Right ventricle myocardium superior (tissue), 1 donor: ENCODE data around the gene CRKL. TPM values are rescaled to one million over a fixed set of nuclear protein-coding genes. Genes with fewer than 3 reads are reported as not detected.

ENCODE experiments used
- ATAC-seq: fragments of 200-7000 bp; cut with Tn5 transposase; one replicate; pipeline ENCODE4 v1.9.1; 2020; ENCODE audit warnings: mild to moderate bottlenecking; ENCODE audit not compliant: poor library complexity
- DNase-seq: peaks from one replicate; pipeline ENCODE4 v3.0.0-alpha.2; 2020
- intact Hi-C: fragments of 100-400 bp; cut with DNase I; formaldehyde crosslinking; loops from one replicate; pipeline ENCODE4 v1.11.2; 2022
- total RNA-seq: library from RNA; stranded (reverse); fragmentation: NEBNext Ultra II Directional; extraction: Animal tissue kit (Norgen Biotek cat#: 25700); gene quantifications from one replicate; pipeline ENCODE4 v1.2.1, GENCODE V29; 2021
- donor health status: DM: no; HTN: yes; CAD: no; lungs with severe emphysema.

CRKL gene
- total RNA-seq, 1 donor from 2014 or later = 50.1 TPM

GRCh38 chr22:20998411-20999336 lies 81.5 kb downstream of the CRKL start:
- ATAC-seq = no peak
- intact Hi-C loops = no loop called here
- DNase-seq = no peak

GRCh38 chr22:20999350-21000206 lies 82.4 kb downstream of the CRKL start:
- no peak for DNase-seq
- intact Hi-C loops = no loop called here
- ATAC-seq = no peak

DNA sequence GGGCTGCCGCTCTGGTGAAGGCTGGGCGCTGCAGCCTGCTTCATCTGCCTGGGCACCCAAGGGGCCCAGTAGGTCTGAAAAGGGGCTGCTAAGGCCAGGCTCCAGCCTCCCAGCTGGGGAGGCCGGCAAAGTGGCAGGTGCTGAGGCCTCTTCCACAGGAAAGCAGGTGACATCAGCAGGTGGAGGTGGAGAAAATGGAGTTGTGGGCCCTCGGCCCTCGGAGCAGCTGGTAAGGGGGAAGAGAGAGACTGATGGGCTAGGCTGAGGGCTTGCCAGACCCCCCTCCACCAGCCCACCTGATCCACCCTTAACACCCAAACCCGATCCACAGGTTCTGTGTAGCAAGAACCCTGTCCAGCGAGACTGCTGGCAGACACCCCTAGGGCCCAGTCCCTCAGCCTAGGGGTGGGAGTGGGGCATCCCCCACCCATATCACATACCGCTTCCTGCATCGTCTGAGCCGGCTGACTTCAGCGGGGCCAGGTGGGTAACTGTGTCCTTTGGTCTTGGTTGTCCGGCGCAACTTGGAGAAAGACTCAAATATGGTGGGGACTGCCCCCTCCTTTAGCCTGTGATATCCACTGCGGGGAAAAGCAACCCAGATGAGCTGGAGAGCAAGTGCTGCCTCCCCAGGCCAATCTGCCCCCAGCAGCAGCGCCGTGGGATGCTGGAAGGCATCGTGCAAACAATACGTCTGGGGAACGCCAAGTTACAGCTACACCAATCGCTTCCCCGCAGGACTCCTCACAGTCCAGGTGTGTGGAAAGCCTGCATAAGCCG lies 83.2 kb downstream of the CRKL start:
- intact Hi-C loops = no loop called here
- DNase-seq (no peak), ATAC-seq (no peak)

- ATAC-seq (peak; percentile 3), DNase-seq (no peak)
- intact Hi-C loops = no loop called here
Measured at GRCh38 chr22:21000987-21001600, 83.9 kb downstream of the CRKL start.

DNA sequence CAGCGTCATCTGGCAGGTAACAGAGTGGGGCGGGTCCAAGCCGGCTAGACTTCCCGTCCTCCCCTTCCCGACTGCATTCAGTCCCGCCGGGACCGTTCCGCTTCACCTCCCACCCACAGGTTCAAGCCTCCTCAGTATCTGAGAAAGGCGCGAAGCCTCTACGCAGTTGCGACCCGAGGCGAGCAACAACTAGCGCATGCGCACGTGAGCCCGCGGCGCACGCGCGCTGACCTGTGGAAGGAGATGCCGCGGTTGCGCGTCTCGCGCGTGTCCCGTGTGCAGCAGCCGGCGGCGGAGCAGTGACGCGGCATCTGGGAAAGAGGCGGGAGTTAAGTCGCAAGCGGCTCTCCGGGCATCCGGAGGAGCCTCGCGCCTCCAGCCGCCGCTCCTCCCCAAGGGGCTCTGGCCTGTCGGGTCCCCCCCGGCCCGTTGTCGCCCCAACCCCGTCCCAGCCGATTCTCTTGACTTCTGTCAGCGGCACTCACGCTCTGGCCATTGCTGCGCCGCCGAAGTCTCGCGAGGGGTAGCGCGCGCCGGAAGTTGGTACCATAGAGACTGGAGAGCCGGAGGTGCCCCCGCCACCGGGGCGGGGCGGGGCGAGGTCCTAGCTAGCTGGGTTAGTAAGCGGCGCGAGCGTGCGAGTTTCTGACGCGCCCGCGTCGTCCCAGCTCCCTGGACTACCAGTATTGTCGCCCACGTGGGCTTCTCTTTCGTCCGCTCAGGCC lies 84.6 kb downstream of the CRKL start, which contains the start of gene THAP7:
Gene THAP7, minus strand, starts transcription at position 518 of the 725 bp plus-strand sequence. Its CDS starts 207 bp downstream, at position 311.
- ATAC-seq = peak; percentile 97
- DNase-seq = peak; percentile 99
- intact Hi-C loops = no loop called here

Other genes with a start within 250 kb of the CRKL start
- gene SERPIND1, start 143.3 kb upstream of the CRKL start, total RNA-seq = 0.08 TPM
- gene PI4KA, start 58.6 kb upstream of the CRKL start, total RNA-seq = 38.4 TPM
- gene SNAP29, start 58.4 kb upstream of the CRKL start, total RNA-seq = 22.3 TPM
- 0.67 TPM for gene AIFM3, start 49.8 kb downstream of the CRKL start, total RNA-seq
- gene LZTR1, start 64.9 kb downstream of the CRKL start, total RNA-seq = 24.7 TPM
- 19.4 TPM for gene THAP7, start 84.7 kb downstream of the CRKL start, total RNA-seq
- 3.9 TPM for gene P2RX6, start 97.8 kb downstream of the CRKL start, total RNA-seq
- gene SLC7A4, start 115.2 kb downstream of the CRKL start, total RNA-seq = 0.16 TPM
- gene LRRC74B, start 128.5 kb downstream of the CRKL start, total RNA-seq = not detected